HEK293 (cell line): Measurements from ENCODE around the gene SMIM36.

Experiments
- TRIM28 ChIP-seq: IDR thresholded peaks from 2 replicates; pipeline ENCODE4 v1.6.1; 2011; ENCODE audit warnings: low read length, control low read depth, borderline replicate concordance
- ZBTB11 ChIP-seq: fragments of 450-650 bp; formaldehyde crosslinking; conservative IDR thresholded peaks from 2 replicates; pipeline ENCODE4 v1.5.1; 2016; ENCODE audit warnings: low read depth, missing biosample characterization, missing genetic modification characterization
- ZBTB49 ChIP-seq: fragments of 450-650 bp; formaldehyde crosslinking; IDR thresholded peaks from 2 replicates; pipeline ENCODE4 v1.5.1; 2016; ENCODE audit warnings: missing biosample characterization, missing genetic modification characterization, low read depth
- ZNF174 ChIP-seq: fragments of 450-650 bp; formaldehyde crosslinking; IDR thresholded peaks from 2 replicates; pipeline ENCODE4 v1.5.0; 2017; ENCODE audit warnings: missing biosample characterization, mild to moderate bottlenecking, missing genetic modification characterization
- ZNF221 ChIP-seq: fragments of 450-650 bp; formaldehyde crosslinking; IDR thresholded peaks from 2 replicates; pipeline ENCODE4 v1.5.1; 2017; ENCODE audit warnings: missing biosample characterization, missing genetic modification characterization, borderline replicate concordance
- ZNF274 ChIP-seq, 2 experiments: fragments of 200-500 bp in 1 of 2; fragments of 450-650 bp in 1 of 2; sonication (Bioruptor generic) in 1 of 2; formaldehyde crosslinking in 1 of 2; IDR thresholded peaks; 2 replicates each; pipeline versions ENCODE4 v1.5.1 to v1.6.1; 2014 to 2016; ENCODE audit warnings: borderline replicate concordance in 1 of 2, inconsistent platforms in 1 of 2, low read length in 1 of 2, missing biosample characterization in 1 of 2, missing genetic modification characterization in 1 of 2
- ZNF416 ChIP-seq: fragments of 450-650 bp; formaldehyde crosslinking; IDR thresholded peaks from 2 replicates; pipeline ENCODE4 v1.5.1; 2016; ENCODE audit warnings: missing biosample characterization, missing genetic modification characterization
- ZNF48 ChIP-seq: fragments of 450-650 bp; formaldehyde crosslinking; IDR thresholded peaks from 2 replicates; pipeline ENCODE4 v1.5.1; 2016; ENCODE audit warnings: missing biosample characterization, missing genetic modification characterization
- ZNF600 ChIP-seq: fragments of 450-650 bp; formaldehyde crosslinking; IDR thresholded peaks from 2 replicates; pipeline ENCODE4 v1.5.1; 2016; ENCODE audit warnings: missing biosample characterization, missing genetic modification characterization
- ZNF776 ChIP-seq: fragments of 450-650 bp; formaldehyde crosslinking; IDR thresholded peaks from 2 replicates; pipeline ENCODE4 v1.5.0; 2017; ENCODE audit warnings: missing biosample characterization, missing genetic modification characterization, borderline replicate concordance
- ZNF830 ChIP-seq: fragments of 450-650 bp; IDR thresholded peaks from 2 replicates; pipeline ENCODE4 v1.5.0; 2018; ENCODE audit warnings: missing biosample characterization, missing genetic modification characterization, low read depth, mild to moderate bottlenecking, moderate library complexity
- ZSCAN5A ChIP-seq: fragments of 450-650 bp; formaldehyde crosslinking; IDR thresholded peaks from 2 replicates; pipeline ENCODE4 v1.5.1; 2016; ENCODE audit warnings: missing biosample characterization, missing genetic modification characterization
- TF ChIP-seq, protein P1 (sequence below): fragments of 450-650 bp; formaldehyde crosslinking; IDR thresholded peaks from 2 replicates; pipeline ENCODE4 v1.5.1; 2016; ENCODE audit warnings: missing biosample characterization, missing genetic modification characterization
- TF ChIP-seq, protein P2 (sequence below): fragments of 450-650 bp; formaldehyde crosslinking; IDR thresholded peaks from 2 replicates; pipeline ENCODE4 v1.5.1; 2016; ENCODE audit warnings: missing biosample characterization, missing genetic modification characterization

DNA sequence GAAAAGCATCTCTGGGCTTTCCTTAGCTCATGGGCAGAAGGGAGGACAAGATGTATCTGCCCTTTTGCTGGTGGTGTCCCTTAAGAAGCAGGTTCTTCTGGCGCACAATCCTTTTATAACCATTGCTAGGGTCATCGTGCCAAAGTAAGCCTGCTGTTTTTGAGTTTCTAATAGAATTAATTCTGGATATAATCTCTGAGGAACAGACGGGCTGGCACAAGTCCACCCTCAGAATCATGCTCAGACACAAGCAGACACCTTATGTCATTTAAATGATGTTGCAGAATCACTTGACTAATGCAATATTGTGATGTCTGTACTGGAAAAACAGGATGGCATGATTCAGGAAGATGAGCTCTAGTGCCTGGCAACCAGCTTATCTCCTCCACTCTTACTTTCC lies 70.9 kb downstream of the SMIM36 start:
- TF ChIP-seq ZBTB11 (tag by site-specific recombination) (no peak), ZNF48 (tag by site-specific recombination) (no peak), ZNF776 (no peak), ZSCAN5A (tag by site-specific recombination) (no peak), TRIM28 (no peak), ZBTB49 (tag by site-specific recombination) (no peak), ZNF174 (tag by site-specific recombination) (no peak), ZNF416 (tag by site-specific recombination) (no peak), ZNF274 (IDR thresholded peaks at IDR 0.05; ENCODE audit: low read length) (no peak), ZNF274 (tag by site-specific recombination; IDR thresholded peaks at IDR 0.05; ENCODE audit: borderline replicate concordance) (no peak), ZNF221 (tag by site-specific recombination) (no peak), ZNF600 (tag by site-specific recombination) (no peak), ZNF830 (tag by site-specific recombination) (no peak)
- TF ChIP-seq, protein P1, sequence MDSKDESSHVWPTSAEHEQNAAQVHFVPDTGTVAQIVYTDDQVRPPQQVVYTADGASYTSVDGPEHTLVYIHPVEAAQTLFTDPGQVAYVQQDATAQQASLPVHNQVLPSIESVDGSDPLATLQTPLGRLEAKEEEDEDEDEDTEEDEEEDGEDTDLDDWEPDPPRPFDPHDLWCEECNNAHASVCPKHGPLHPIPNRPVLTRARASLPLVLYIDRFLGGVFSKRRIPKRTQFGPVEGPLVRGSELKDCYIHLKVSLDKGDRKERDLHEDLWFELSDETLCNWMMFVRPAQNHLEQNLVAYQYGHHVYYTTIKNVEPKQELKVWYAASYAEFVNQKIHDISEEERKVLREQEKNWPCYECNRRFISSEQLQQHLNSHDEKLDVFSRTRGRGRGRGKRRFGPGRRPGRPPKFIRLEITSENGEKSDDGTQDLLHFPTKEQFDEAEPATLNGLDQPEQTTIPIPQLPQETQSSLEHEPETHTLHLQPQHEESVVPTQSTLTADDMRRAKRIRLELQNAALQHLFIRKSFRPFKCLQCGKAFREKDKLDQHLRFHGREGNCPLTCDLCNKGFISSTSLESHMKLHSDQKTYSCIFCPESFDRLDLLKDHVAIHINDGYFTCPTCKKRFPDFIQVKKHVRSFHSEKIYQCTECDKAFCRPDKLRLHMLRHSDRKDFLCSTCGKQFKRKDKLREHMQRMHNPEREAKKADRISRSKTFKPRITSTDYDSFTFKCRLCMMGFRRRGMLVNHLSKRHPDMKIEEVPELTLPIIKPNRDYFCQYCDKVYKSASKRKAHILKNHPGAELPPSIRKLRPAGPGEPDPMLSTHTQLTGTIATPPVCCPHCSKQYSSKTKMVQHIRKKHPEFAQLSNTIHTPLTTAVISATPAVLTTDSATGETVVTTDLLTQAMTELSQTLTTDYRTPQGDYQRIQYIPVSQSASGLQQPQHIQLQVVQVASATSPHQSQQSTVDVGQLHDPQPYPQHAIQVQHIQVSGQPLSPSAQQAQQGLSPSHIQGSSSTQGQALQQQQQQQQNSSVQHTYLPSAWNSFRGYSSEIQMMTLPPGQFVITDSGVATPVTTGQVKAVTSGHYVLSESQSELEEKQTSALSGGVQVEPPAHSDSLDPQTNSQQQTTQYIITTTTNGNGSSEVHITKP (tag by site-specific recombination): no peak
- TF ChIP-seq, protein P2, sequence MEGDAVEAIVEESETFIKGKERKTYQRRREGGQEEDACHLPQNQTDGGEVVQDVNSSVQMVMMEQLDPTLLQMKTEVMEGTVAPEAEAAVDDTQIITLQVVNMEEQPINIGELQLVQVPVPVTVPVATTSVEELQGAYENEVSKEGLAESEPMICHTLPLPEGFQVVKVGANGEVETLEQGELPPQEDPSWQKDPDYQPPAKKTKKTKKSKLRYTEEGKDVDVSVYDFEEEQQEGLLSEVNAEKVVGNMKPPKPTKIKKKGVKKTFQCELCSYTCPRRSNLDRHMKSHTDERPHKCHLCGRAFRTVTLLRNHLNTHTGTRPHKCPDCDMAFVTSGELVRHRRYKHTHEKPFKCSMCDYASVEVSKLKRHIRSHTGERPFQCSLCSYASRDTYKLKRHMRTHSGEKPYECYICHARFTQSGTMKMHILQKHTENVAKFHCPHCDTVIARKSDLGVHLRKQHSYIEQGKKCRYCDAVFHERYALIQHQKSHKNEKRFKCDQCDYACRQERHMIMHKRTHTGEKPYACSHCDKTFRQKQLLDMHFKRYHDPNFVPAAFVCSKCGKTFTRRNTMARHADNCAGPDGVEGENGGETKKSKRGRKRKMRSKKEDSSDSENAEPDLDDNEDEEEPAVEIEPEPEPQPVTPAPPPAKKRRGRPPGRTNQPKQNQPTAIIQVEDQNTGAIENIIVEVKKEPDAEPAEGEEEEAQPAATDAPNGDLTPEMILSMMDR (tag by site-specific recombination): no peak
